H9 (cell line): ENCODE measurements around the gene ADGRL2. TPM values are rescaled to one million over a fixed set of nuclear protein-coding genes. Genes with fewer than 3 reads are reported as not detected.

Source experiments
- DNase-seq: peaks from one replicate; pipeline ENCODE4 v3.0.0-alpha.2; 2017
- H2AFZ ChIP-seq: one replicate; pipeline ENCODE4 v1.6.1; 2013; ENCODE audit warnings: mild to moderate bottlenecking, low read length, control low read depth, moderate library complexity
- H2AK5ac ChIP-seq: 2 replicates; pipeline ENCODE4 v1.6.1; 2013; ENCODE audit warnings: low read length, control low read depth, mixed read lengths; ENCODE audit not compliant: insufficient read length
- H2BK120ac ChIP-seq: one replicate; pipeline ENCODE4 v1.6.1; 2013; ENCODE audit warnings: low read depth, mild to moderate bottlenecking, low read length, control low read depth, inconsistent platforms; ENCODE audit not compliant: poor library complexity, severe bottlenecking
- H2BK12ac ChIP-seq: 2 replicates; pipeline ENCODE4 v1.6.1; 2013; ENCODE audit warnings: low read length, control low read depth, mixed read lengths, low read depth; ENCODE audit not compliant: insufficient read length
- H2BK15ac ChIP-seq: 2 replicates; pipeline ENCODE4 v1.6.1; 2013; ENCODE audit warnings: low read depth, low read length, control low read depth
- H2BK20ac ChIP-seq: one replicate; pipeline ENCODE4 v1.6.1; 2013; ENCODE audit warnings: low read depth, mild to moderate bottlenecking, low read length, control low read depth, inconsistent platforms; ENCODE audit not compliant: poor library complexity, severe bottlenecking
- H2BK5ac ChIP-seq: 2 replicates; pipeline ENCODE4 v1.6.1; 2013; ENCODE audit warnings: low read length, control low read depth, mixed read lengths; ENCODE audit not compliant: insufficient read length
- H3K14ac ChIP-seq: 2 replicates; pipeline ENCODE4 v1.6.1; 2013; ENCODE audit warnings: low read length, control low read depth; ENCODE audit not compliant: insufficient read depth
- H3K18ac ChIP-seq: 2 replicates; pipeline ENCODE4 v1.6.1; 2013; ENCODE audit warnings: low read depth, mild to moderate bottlenecking, mixed read lengths, low read length, control low read depth; ENCODE audit not compliant: insufficient read length
- H3K23ac ChIP-seq: 2 replicates; pipeline ENCODE4 v1.6.1; 2013; ENCODE audit warnings: low read length, control low read depth, mixed read lengths, low read depth; ENCODE audit not compliant: insufficient read length
- H3K23me2 ChIP-seq: 2 replicates; pipeline ENCODE4 v1.6.1; 2013; ENCODE audit warnings: low read depth, mild to moderate bottlenecking, mixed read lengths, low read length, control low read depth; ENCODE audit not compliant: insufficient read length, poor library complexity, severe bottlenecking
- H3K27ac ChIP-seq: 2 replicates; pipeline ENCODE4 v1.5.1; 2013; ENCODE audit warnings: low read length, control low read depth, mixed read lengths, low read depth; ENCODE audit not compliant: insufficient read length
- H3K27me3 ChIP-seq: 2 replicates; pipeline ENCODE4 v1.6.1; 2013; ENCODE audit warnings: low read length, control low read depth, inconsistent platforms; ENCODE audit not compliant: insufficient read depth
- H3K4ac ChIP-seq: 2 replicates; pipeline ENCODE4 v1.6.1; 2013; ENCODE audit warnings: low read depth, mild to moderate bottlenecking, control low read depth, inconsistent platforms, low read length, moderate library complexity
- H3K4me1 ChIP-seq: 2 replicates; pipeline ENCODE4 v1.6.1; 2013; ENCODE audit warnings: low read length, control low read depth, inconsistent platforms; ENCODE audit not compliant: insufficient read depth
- H3K4me2 ChIP-seq: 2 replicates; pipeline ENCODE4 v1.6.1; 2013; ENCODE audit warnings: low read length, control low read depth, mixed read lengths; ENCODE audit not compliant: insufficient read length, insufficient read depth
- H3K56ac ChIP-seq: 2 replicates; pipeline ENCODE4 v1.6.1; 2013; ENCODE audit warnings: low read depth, mild to moderate bottlenecking, mixed read lengths, low read length, control low read depth; ENCODE audit not compliant: insufficient read length
- H3K79me1 ChIP-seq: 2 replicates; pipeline ENCODE4 v1.6.1; 2013; ENCODE audit warnings: low read depth, mild to moderate bottlenecking, moderate library complexity, low read length, control low read depth, inconsistent platforms; ENCODE audit not compliant: insufficient read depth, poor library complexity, severe bottlenecking
- H3K79me2 ChIP-seq: 2 replicates; pipeline ENCODE4 v1.6.1; 2013; ENCODE audit warnings: low read length, control low read depth, inconsistent platforms; ENCODE audit not compliant: insufficient read depth
- H3K9ac ChIP-seq: 2 replicates; pipeline ENCODE4 v1.6.1; 2013; ENCODE audit warnings: low read length, control low read depth, mixed read lengths; ENCODE audit not compliant: insufficient read length; ENCODE audit errors: extremely low read depth
- H3K9me3 ChIP-seq: one replicate; pipeline ENCODE4 v1.6.1; 2013; ENCODE audit warnings: low read depth, low read length, inconsistent platforms; ENCODE audit not compliant: control insufficient read depth
- H3T11ph ChIP-seq: one replicate; pipeline ENCODE4 v1.6.1; 2013; ENCODE audit warnings: mild to moderate bottlenecking, low read length, control low read depth, inconsistent platforms
- H4K20me1 ChIP-seq: one replicate; pipeline ENCODE4 v1.6.1; 2013; ENCODE audit not compliant: control insufficient read depth, insufficient read length, insufficient read depth
- H4K5ac ChIP-seq: 2 replicates; pipeline ENCODE4 v1.6.1; 2013; ENCODE audit warnings: low read depth, mild to moderate bottlenecking, mixed read lengths, low read length, control low read depth; ENCODE audit not compliant: insufficient read length
- H4K8ac ChIP-seq: replicated peaks from 2 replicates; pipeline ENCODE4 v1.6.1; 2013; ENCODE audit warnings: low read length, control low read depth, mixed read lengths, low read depth; ENCODE audit not compliant: insufficient read length
- H4K91ac ChIP-seq: 2 replicates; pipeline ENCODE4 v1.6.1; 2013; ENCODE audit warnings: low read depth, mild to moderate bottlenecking, moderate library complexity, mixed read lengths, low read length, control low read depth; ENCODE audit not compliant: insufficient read length
- H3K27ac Mint-ChIP-seq, 3 experiments: 2 replicates in 2 of 3; 3 replicates in 1 of 3; pipeline ENCODE4 v1.8.0; 2020 to 2021; ENCODE audit warnings: mixed read lengths in 3 of 3, mild to moderate bottlenecking in 1 of 3, moderate library complexity in 1 of 3
- H3K27me3 Mint-ChIP-seq: 2 replicates; pipeline ENCODE4 v1.8.0; 2021; ENCODE audit warnings: low read depth, mild to moderate bottlenecking, moderate library complexity, mixed read lengths
- H3K36me3 Mint-ChIP-seq, 3 experiments: 2 replicates in 2 of 3; 3 replicates in 1 of 3; pipeline ENCODE4 v1.8.0; 2020 to 2021; ENCODE audit warnings: low read depth in 3 of 3, mixed read lengths in 3 of 3; ENCODE audit not compliant: insufficient read depth in 1 of 3
- H3K4me1 Mint-ChIP-seq, 2 experiments: 2 replicates each; pipeline ENCODE4 v1.8.0; 2020; ENCODE audit warnings: mixed read lengths in 2 of 2
- H3K4me3 Mint-ChIP-seq, 2 experiments: 2 replicates in 1 of 2; 3 replicates in 1 of 2; pipeline ENCODE4 v1.8.0; 2020 to 2021; ENCODE audit warnings: mild to moderate bottlenecking in 2 of 2, mixed read lengths in 2 of 2, moderate library complexity in 1 of 2
- H3K9me3 Mint-ChIP-seq, 2 experiments: 2 replicates in 1 of 2; 3 replicates in 1 of 2; pipeline ENCODE4 v1.8.0; 2020; ENCODE audit warnings: mild to moderate bottlenecking in 2 of 2, mixed read lengths in 2 of 2, moderate library complexity in 1 of 2
- CTCF ChIP-seq: fragments of 200-600 bp; sonication (generic); conservative IDR thresholded peaks from 3 replicates; pipeline ENCODE4 v1.8.0; 2021; ENCODE audit warnings: antibody characterized with exemption, mild to moderate bottlenecking
- WGBS: extraction: QIAGEN DNeasy Blood & Tissue Kit; methylation state at CpG from one replicate; pipeline ENCODE4 v1.1.7; 2013; ENCODE audit warnings: missing lambda C conversion rate, low lambda C conversion rate, mixed read lengths; ENCODE audit not compliant: insufficient read length; ENCODE audit errors: extremely low coverage; 5-methylcytosine and 5-hydroxymethylcytosine counted together
- total RNA-seq: library from RNA; stranded (reverse); gene quantifications from 2 replicates; pipeline ENCODE4 v1.2.1, GENCODE V29; 2021

Gene ADGRL2
- total RNA-seq, 1 experiment from 2014 or later = 119 TPM

GRCh38 chr1:81999364-81999763 is 198.6 kb downstream of the ADGRL2 start:
- Histone ChIP-seq H3K56ac (no peak overlapping the region), H2AK5ac (no peak overlapping the region)
- WGBS = no CpG with 5 or more reads among the region's 1 CpG

More at GRCh38 chr1:81999364-81999763, 198.6 kb downstream of the ADGRL2 start:
- H2AFZ ChIP-seq = no peak overlapping the region
- H3K9ac ChIP-seq = no peak overlapping the region
- Mint-ChIP-seq H3K27me3 (no peaks in the 10 kb centered on the region), H3K9me3 (no peaks in the 10 kb centered on the region), H3K4me3 (no peak overlapping the region), H3K4me1 (peaks cover 7 to 11% of the 10 kb centered on the region in 2 experiments; a peak in 3 of 4 replicates), H3K27ac (no peak overlapping the region), H3K36me3 (no peaks in the 10 kb centered on the region)
- no peak overlapping the region for H3K4me2 ChIP-seq
- H2BK12ac ChIP-seq = no peak overlapping the region
- no peak overlapping the region for H2BK120ac ChIP-seq
- H3K4ac ChIP-seq = no peak overlapping the region
- H3K79me2 ChIP-seq = no peaks in the 10 kb centered on the region
- H3K79me1 ChIP-seq = no peaks in the 10 kb centered on the region
- no peak for DNase-seq
- H2BK15ac ChIP-seq = no peak overlapping the region
- no peak overlapping the region for H3K14ac ChIP-seq
- no peak overlapping the region for H2BK20ac ChIP-seq
- no peak for TF ChIP-seq CTCF
- H3K9me3 ChIP-seq = no peaks in the 10 kb centered on the region
- H4K91ac ChIP-seq = no peak overlapping the region
- H3K4me1 ChIP-seq = no peaks in the 10 kb centered on the region
- no peak overlapping the region for H3T11ph ChIP-seq
- no peak overlapping the region for H4K5ac ChIP-seq
- no peaks in the 10 kb centered on the region for H3K23me2 ChIP-seq
- no peak overlapping the region for H3K27ac ChIP-seq
- H4K20me1 ChIP-seq = no peaks in the 10 kb centered on the region
- H3K23ac ChIP-seq = no peak overlapping the region
- H3K27me3 ChIP-seq = no peaks in the 10 kb centered on the region
- no peak overlapping the region for H3K18ac ChIP-seq
- no peak overlapping the region for H4K8ac ChIP-seq
- H2BK5ac ChIP-seq = no peak overlapping the region
